NOMO-1 treated with DMSO at 0.1 percent for 48 hours (cell line): ENCODE measurements around the gene DRD1.
"Not testable (repeated sequence)": the region's sequence is repeated elsewhere in the genome, so short reads cannot be mapped to it uniquely, and the experiment has no call there.

Source experiments
- DNase-seq: peaks from one replicate; lab custom pipeline; 2025; ENCODE audit not compliant: unreplicated experiment; lab: John Stamatoyannopoulos, UW

The DRD1 gene

DNA sequence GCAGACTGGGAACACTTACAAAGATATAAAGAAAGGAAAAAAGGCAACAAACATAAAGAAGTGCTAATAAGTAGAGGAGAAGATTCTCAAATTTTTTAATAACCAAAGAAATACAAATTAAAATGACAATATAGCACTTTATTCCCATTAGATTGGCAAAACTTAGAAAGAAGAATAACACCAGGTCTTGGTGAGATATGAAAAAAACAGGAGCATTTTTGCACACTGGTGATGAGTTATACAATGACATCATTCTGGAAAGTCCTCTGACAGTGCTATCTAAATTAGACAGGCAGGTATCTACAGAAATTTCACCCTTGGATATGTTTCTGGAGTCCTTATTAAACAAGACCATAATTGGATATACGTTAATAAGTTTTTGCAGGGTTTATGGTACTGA lies 24.9 kb upstream of the DRD1 start:
- DNase-seq: no peak

DNA sequence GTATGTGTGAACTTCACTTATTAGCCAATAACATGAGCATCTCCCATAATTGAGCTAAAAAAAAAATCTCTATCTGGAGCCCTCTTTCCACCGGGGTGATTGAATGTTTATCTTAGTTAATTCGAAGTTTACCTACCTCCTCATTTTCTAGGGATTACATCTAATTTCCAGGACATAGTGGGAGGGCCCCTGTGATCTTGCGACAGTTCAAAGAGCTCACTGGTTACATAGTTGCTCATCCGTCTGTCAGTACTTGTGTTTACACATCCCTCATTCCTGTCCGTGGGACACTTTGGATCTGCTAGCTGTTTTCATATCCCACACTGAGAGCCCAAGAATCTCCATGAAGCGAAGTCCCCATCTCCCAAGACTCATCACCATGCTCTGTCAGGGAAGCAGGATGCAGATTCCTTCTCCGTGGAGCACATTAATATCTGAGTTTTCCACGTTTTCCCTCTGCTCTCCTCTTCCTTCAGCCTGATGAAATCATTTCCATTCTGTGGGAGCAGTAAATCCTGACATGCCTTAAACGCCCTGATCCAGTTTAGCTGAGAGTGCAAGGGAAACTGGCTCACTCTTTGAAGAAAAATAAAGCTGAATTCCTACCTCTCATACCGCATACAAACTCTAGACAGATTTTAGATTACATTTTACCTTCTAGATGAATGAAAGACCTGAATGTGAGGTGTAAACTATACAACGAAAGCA lies 24.2 kb upstream of the DRD1 start:
- DNase-seq: no peak

DNA sequence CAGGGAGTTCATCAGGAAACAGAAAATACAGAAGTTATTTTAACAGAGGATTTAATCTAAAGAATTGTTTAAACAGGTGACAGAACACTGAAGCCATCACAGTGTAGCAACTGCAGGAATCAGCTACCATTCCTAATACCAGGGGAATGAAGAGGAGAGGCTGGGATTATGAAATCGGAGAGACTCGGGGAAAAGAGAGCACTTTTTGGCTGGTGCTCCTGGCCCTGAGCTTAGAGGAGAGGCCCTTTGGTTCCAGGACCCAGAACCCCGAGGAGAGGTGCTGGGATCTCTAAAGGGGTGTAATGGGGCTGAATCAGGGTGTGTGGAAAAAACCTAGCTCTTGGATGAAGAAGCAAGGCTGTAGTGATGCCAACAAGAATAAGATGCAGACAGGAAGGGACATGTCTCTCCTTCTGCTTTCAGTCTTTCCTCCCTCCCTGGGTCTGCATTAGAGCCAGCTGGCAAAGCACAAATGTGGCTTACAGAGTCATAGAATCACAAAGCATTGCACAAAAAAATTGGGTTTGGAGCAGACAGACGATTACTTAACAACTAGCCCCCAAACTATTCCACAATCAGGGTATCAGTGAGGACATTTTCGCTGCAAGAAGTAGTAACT lies 22.8 kb upstream of the DRD1 start:
- no peak for DNase-seq

DNA sequence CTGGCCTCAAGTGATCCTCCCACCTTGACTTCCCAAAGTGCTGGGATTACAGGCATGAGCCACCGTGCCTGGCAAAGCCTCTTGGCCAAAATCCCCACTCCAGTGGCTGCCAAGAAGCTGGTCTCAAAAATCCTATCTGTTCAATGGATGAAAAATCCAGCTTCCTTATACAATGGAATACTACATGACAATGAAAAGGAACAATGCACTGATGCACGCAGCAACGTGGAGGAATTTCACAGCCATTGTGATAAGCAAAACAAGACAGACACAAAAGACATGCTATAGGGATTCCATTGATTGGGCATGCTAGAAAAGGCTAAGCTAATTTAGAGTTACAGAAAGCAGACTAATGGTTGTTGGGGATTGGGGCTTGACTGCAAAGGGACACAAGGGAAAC lies 21.3 kb upstream of the DRD1 start:
- DNase-seq: no peak

DNA sequence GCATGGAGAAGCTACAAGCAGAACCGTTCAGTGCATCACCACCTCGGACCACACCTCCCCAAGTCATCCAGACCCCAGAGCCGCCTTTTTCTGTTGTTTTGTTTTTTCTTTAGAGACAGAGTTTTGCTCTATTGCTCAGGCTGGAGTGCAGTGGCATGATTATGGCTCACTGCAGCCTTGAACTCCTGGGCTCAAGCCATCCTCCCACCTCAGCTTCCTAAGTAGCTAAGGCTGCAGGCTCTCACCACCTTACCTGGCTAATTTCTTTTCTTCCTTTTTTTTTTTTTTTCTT lies 20.9 kb upstream of the DRD1 start:
- no peak for DNase-seq

DNA sequence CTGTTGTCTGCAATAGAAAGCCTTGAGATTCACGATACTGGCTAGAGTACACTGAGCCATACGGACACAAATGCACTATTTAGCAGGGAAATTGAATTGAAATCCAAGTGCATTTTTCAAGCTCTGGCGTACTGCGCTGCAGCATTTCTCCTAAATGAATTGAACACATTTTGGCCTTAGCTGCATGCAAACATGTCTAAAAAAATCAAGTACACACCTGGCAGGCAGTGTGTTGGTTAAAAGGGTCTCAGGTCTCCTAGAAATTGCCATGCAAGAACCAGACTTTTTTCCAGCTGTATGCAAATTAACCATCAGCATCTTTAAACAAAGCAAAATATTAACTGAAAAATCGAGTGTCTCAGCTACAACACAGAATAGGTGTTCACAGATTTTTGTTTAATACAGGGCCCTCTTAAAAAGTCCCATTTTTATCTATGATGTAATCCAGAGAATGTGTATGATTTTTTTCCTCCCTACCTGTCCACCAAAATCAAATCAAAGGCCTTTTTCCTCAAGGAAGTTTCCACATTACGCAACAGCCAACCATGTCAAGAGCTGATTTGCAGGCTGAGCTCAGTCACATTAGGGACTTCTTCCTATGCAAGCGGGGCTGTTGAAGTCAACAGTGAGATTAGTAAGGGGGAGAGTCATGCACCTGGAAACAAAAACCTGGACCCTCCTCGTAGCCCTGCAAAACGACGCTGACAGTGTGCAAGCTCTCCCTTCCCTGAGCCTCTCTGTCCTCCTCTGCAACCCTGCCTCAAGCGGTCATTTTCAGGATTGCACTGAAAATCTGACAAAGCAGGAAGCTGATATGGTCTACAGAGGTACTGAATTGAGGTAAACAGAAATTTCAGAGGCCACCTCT lies 20.3 kb upstream of the DRD1 start:
- peak; percentile 35 for DNase-seq

DNA sequence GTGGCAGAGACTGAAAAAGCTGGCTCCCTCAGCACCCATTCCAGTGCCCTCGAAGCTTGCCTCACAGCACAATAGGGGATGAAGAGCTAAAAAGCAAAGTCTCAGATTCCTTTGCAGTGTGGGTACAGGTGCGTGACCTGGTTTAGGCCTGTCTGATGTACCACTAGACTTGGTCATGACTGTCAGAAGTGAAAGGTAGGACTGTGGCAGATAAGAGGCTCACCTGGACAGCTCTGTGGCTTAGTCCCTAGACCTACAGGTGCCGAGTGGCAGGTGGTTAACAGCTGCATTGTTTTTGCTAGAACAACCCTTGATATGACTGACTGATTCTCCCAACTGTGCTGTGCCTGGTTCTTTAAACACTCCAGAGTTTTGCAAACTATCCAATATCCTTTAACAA lies 19.7 kb upstream of the DRD1 start:
- no peak for DNase-seq

DNA sequence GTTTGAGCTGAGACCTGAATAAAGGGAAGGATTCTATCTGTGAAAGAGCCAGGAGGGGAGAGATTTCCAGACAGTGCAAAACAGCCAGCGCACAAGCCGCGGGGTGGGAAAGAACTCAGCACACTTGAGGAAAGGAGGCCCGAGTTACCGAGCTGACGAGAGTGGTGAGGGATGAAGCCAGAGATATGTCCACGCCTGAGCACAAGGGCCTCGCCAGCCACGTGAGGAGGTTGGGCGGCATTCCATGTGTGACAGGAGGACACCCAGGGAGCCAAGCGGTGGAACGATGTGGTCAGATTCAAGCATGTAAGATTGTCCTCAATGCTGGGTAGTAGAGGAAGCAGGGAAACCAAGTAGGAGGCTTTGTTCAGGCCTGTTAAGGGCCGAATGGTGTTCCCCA lies 17.4 kb upstream of the DRD1 start:
- DNase-seq: no peak

DNA sequence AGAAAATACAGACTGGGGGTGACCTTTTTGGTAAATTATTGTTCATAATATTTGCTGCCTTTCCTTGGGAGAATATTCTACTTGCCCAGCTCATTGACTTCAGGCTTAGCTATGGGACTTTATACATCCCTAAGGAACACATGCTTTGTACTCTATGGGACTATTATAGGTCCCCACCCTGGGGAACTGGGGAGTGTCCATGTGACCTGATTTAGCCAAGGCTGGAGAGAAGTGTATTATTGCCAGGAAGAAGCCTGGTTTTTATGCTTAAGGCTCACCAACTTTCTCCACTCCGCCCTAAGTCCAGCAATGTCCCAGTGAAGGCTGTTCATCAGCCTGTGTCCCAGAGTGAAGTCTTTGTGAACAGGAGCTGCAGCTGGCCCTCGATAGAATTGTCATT lies 16.6 kb upstream of the DRD1 start:
- DNase-seq: no peak

DNA sequence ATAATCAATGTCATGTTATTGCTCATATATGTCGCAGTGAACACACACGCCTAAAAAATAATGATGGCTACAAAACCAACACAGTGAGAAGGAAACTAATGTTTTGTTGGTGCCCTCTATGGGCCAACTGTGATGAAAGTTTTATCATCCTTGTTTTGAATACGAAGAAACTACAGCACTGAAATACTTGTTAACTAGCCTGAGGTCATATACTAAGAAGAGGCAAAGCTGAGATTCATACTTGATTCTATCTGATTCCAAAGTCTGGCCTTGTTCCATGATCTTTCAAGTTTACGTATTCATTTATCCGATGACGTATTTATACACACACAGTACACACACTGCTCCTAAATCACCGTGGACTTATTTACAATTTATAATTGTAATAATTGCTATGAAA lies 16.1 kb upstream of the DRD1 start:
- no peak for DNase-seq

DNA sequence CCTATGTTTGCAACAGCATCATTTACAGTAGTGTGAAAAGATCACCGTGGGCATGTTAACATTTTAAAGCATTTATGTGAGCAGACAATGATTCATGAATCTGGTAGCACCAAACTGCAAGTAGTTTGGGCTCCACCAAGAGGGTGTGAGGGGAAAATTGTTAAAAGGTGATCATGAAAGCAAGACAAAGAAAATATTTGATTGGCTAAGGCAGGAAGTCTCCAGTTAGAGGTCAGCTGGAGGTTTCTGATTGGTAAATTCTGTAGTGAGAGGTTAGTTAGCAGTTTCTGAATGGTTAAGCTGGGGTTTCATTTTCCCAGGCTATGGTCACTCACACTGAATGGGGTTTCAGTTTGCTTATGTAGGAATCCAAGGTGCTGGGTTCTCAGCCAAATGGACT lies 13.5 kb upstream of the DRD1 start:
- DNase-seq: no peak

DNA sequence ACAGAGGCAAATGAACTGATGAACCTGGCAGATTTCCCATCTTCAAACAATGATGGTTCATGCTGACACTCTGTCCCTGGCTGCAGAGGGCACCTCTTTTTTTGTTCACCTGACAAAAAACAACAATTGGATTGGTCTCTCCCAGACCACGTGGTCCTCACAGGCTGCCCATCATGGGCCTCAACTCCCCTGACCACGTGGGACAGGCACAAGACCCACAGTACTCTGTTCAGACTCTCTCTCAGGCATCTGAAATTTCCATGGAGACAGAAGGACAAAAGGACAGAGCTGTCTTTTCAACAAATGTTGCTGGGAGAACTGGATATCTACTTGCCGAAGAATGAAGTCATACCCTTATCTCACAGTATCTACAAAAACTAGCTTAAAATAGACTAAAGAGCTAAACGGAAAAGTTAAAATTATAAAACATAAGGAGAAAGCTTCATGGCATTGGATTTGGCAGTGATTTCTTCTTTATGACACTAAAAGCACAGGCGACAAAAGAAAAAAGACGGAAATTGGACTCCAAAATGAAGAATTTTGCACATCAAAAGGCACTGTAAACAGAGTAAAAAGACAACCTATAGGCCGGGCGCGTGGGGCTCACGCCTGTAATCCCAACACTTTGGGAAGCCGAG lies 12.2 kb upstream of the DRD1 start:
- DNase-seq: no peak

DNA sequence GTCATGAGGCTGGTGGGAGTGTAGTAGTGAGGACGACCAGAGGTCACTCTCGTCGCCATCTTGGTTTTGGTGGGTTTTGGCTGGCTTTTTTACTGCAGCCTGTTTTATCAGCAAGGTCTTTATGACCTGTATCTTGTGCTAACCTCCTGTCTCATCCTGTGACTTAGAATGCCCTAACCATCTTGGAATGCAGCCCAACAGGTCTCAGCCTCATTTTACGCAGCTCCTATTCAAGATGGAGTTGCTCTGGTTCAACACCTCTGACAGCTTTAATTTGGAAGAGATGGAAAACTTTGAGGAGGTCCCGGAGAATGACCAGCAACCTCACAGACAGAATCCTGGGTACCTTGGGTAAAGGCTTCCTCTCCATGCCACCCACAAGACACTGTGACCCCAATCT lies 10.4 kb upstream of the DRD1 start:
- not testable (repeated sequence) for DNase-seq

DNA sequence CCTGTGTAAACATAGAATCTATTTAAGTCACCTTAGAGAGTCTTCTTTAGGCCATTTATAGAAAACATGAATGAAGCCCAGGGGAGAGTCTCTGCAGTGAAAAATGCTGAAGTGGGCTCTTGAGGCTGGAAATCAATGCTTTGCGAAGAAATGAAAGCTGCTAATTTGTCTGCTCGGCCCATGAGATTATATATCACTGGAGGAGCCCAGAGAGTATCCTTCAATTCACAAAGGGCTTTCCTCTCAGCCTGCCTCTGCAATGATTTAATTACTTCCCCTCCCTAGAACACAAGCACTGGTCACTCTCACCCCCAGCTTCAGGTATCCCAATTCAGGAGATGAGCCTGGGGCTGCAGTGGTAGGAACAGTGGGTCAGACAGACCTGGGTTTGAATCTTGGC lies 8.2 kb upstream of the DRD1 start:
- no peak for DNase-seq

DNA sequence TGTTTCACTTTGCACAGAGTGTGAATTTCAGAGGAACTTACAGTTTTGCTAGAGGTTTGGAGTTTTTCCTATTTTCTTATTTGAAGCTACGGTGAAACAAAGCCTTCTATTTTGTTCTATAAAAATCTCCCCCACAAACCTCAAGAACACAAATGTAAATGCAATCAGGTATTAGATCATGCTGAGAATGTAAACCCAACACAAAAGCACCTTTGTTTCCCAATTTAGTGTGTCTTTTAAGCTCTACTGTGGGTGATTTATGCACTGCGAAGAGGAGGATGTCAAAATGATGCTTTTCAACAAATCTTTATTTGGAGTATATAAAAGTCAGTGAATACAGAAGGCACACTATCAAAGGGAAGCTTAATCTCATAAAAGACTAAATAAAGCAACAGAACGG lies 4.3 kb upstream of the DRD1 start:
- DNase-seq: no peak

DNA sequence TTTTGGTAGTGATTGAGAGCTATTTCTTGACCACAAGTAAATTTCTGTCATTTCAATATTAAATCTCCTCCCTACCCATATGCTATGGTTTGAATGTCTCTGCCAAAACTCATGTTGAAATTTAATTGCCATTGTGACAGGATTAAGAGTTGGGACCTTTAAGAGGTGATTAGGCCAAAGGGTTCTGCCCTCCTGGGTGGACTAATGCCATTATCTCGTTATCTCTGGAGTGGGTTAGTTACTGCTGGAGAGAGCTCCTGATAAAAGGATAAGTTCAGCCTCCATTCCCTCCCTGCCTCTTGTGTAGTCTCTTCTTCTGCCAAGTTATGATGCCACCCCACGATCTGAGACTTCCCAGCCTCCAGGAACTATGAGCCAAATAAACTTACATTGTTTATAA lies 3.6 kb upstream of the DRD1 start:
- no peak for DNase-seq

DNA sequence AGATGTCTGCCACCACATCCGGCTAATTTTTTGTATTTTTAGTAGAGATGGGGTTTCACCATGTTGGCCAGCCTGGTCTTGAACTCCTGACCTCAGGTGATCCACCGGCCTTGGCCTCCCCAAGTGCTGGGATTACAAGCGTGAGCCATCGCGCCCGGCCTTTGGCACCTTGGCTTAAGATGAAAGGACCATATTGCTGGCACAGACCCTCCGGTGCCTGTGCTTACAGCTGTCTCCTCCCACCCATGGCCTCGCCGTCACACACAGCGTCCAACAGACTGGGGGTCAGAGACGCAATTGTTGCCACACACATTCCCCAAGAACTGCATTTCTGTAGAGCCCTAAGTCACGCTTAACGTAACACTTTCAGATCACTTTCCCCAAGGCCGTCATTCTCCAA lies 2.4 kb upstream of the DRD1 start:
- not testable (repeated sequence) for DNase-seq

DNA sequence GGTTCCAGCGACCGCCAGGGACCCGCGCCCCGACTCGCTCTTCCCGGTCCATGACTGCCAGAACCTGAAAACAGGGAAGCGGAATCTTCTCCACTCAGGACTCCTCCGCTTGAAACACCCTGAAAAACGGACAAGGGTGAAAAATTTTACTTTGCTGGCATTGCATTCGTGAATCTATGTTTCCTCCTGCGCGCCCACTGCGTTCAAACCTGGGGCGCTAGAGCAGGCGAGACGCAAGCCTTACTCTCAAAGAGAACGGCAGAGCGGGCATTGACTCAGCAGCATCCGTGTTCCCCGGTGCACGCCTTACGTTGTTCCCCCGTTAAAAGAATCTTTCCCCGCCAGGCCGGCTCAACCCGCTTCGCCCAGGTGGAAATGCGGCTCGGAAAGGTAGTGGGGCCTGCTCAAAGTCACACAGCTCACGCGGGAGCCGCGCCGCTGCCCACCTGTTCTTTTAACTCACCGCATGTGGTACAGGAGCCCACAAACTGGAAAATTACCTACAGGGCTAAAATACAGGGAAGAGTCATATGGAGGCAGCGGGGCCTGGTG lies 999 bp upstream of the DRD1 start:
- DNase-seq: no peak

DNA sequence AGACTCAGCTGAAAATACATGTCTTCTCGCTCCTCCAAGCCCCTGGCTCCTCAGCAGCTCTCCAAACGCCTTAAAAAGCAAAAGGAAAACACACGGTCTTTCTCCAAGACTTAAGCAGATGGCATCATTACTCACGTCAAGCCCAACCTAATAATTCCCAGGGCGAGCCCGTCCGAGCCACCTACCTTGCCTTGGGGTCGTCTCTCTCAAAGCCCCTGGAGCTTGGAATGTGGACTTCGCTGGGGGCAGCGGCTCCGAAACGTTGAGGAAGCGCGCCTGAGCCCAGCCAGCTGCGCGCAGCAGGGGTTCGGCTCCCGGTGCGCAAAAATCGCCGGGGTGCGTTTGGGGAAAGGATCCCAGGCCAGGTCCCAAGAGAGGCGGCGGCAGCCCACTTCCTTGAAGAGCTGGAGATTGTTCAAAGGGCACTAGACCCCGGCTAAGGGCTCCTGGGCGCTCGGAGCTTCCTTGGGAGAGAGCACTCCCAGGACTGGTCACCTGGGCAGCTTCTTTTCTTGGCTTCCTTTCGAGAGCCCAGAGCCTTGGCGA lies 395 bp downstream of the DRD1 start:
- no peak for DNase-seq

DNA sequence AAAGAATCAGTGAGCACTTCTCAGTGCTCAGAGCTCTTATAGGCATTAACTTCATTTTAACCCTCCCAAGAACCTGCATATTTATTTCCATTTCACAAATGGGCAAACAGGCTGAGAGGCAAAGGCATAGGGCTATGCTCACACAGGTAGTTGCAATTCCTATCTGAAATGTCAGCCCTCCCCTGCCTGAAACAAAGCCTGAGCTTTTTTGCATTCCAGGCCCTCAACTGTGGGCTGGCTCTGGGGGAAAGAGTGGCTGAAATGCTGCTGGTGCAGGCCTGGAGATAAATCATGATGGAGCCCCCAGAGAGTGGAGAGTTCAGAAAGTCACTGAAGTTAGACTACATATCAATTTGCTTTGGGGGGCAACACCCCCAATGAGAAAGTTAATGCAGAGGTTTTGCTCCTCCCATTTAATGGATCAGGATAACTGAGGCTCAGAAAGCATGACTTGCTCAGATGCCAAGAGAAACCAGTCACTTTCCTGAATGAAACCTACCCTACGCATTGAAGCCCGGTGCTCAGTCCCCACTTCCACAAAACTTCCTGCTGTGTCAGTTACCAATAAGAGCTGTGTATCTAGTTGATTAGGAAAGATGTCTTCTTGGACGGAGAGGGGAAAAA lies 5.6 kb downstream of the DRD1 start:
- DNase-seq: no peak

DNA sequence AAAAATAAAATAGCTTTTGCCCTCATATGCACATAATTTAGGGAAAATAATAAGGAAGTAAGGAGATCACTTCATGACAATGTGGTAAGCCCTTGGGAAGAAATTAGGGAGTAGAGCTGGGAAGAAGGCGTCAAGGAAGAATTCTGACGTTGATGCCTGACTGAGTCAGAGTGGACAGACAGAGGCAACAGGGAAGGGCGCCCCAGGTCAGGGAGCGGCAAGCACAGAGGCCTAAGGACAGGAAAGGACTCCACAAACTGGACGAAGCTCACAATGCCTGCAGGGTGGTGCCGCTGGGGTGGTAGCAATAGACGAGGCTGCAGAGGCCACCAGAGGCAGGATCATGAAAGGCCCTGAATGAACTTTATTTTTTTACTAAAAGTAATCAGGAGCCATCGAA lies 7.6 kb downstream of the DRD1 start:
- DNase-seq: no peak
